ENCODE data around the gene IBTK. TPM values are rescaled to one million over a fixed set of nuclear protein-coding genes. Genes with fewer than 3 reads are reported as not detected.

IBTK gene
- polyA plus RNA-seq, 1 experiment = 13.0 TPM

DNA sequence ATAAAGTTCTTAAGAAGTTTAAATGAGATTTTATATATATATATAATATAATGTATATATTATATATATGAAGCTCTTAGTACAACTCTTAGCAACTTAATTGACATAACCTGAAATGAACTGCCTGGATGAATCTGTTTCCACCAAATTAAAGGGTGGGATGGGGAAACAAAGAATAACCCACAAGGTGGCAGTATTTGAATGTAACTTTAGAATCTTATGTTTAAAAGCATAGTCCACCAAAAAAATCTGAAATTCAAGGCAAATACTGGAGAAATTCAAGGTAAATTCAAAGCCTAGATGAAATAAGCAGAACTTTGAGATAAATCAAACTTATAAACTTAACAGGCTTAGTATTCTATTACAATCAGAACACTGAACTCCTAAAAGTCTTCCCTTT, 4.4 kb upstream of the IBTK start:
- no peaks in the 10 kb centered on the region for H3K27me3 ChIP-seq (ENCODE audit: control insufficient read depth, insufficient read depth, low read length)
- ChIA-PET POLR2A (no interaction called here), CTCF (interaction anchor here (0.8 to 4.7 kb wide), 7 partner anchors 19 to 814 kb away, joined by 3 to 38 read pairs (median 4); partner anchors contain the start of genes DOP1A and UBE3D)
- H3K4me3 ChIP-seq (ENCODE audit: low read depth, low read length) = no peak overlapping the region
- no peak for DNase-seq (ENCODE audit: low read depth)
- TF ChIP-seq, protein P1, sequence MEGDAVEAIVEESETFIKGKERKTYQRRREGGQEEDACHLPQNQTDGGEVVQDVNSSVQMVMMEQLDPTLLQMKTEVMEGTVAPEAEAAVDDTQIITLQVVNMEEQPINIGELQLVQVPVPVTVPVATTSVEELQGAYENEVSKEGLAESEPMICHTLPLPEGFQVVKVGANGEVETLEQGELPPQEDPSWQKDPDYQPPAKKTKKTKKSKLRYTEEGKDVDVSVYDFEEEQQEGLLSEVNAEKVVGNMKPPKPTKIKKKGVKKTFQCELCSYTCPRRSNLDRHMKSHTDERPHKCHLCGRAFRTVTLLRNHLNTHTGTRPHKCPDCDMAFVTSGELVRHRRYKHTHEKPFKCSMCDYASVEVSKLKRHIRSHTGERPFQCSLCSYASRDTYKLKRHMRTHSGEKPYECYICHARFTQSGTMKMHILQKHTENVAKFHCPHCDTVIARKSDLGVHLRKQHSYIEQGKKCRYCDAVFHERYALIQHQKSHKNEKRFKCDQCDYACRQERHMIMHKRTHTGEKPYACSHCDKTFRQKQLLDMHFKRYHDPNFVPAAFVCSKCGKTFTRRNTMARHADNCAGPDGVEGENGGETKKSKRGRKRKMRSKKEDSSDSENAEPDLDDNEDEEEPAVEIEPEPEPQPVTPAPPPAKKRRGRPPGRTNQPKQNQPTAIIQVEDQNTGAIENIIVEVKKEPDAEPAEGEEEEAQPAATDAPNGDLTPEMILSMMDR (IDR thresholded peaks at IDR 0.05; ENCODE audit: insufficient read depth, low read depth, low read length) = peak; percentile 50
- no peaks in the 10 kb centered on the region for H3K36me3 ChIP-seq (ENCODE audit: control insufficient read depth, insufficient read depth, low read length)

DNA sequence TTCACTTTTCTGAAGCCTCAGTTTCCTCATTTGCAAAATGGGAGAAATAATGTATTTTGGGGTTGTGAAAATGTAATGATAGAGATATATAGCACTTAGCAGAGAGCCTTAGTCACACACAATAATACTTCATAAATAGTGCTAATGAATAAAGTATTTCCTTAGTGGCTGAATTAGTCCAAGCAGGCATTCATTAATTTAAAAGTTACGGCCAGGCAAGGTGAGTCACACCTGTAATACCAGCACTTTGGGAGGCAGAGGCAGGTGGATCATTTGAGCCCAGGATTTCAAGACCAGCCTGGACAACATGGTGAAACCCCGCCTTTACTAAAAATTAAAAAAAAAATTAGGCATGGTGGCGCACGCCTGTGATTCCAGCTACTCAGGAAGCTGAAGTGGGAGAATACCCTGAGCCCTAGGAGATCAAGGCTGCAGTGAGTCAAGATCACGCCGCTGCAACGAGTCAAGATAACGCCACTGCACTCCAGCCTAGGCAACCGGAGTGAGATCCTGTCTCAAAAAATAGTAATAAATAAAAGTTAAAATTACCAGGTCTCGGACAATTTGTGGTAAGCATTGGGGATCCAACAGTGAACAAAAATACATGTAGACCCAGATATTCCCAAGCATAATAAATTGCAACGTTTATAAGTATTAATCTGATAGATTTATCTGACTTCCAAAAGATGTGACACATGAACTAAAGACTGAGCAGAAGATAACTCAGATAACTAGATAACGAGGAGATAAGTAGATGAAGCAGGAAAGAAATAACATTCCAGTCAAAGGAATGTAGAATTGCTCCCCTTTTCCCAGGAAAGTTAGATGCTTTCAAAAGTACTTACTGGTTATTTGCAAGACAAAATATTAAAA, 2.1 kb upstream of the IBTK start:
- ChIA-PET CTCF (interaction anchor here (0.6 to 3.6 kb wide), 5 partner anchors 368 to 1355 kb away, joined by 3 to 15 read pairs (median 6); partner anchors contain the start of genes DOP1A and UBE3D), POLR2A (no interaction called here)
- Histone ChIP-seq H3K4me3 (ENCODE audit: low read depth, low read length) (no peak overlapping the region), H3K36me3 (ENCODE audit: control insufficient read depth, insufficient read depth, low read length) (no peaks in the 10 kb centered on the region), H3K27me3 (ENCODE audit: control insufficient read depth, insufficient read depth, low read length) (no peaks in the 10 kb centered on the region)
- TF ChIP-seq, protein P1 (IDR thresholded peaks at IDR 0.05; ENCODE audit: insufficient read depth, low read depth, low read length) = no peak
- DNase-seq (ENCODE audit: low read depth) = no peak

DNA sequence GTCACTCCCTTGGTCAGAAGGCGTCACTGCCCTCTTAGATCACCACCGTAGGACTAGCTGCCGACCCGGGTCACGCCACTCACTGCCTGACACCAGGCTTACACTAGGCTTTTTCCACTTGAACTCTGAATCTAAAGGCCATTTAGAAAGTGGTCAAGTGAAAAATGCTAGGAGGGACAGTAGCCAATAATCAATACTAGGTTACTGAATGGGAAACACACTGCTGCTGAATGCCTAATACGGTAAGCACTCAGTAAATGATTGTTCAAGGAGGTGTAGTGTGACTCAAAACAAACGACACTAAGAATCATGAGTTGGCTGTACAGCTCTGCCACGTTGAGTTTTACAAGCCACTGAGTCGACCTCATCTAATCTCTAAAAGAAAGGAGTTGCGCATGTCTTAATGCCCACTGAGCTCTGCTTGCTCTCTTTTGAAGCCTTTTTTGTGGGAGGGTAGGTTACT, 760 bp upstream of the IBTK start:
- POLR2A ChIA-PET = no interaction called here
- Histone ChIP-seq H3K36me3 (ENCODE audit: control insufficient read depth, insufficient read depth, low read length) (no peaks in the 10 kb centered on the region), H3K27me3 (ENCODE audit: control insufficient read depth, insufficient read depth, low read length) (no peaks in the 10 kb centered on the region), H3K4me3 (ENCODE audit: low read depth, low read length) (peak overlapping the region; percentile 61)
- no peak for DNase-seq (ENCODE audit: low read depth)
- CTCF ChIA-PET = interaction anchor here (1.2 to 3.6 kb wide), 6 partner anchors 13 to 819 kb away, joined by 3 to 15 read pairs (median 6); partner anchors contain the start of genes DOP1A and UBE3D
- TF ChIP-seq, protein P1 (IDR thresholded peaks at IDR 0.05; ENCODE audit: insufficient read depth, low read depth, low read length) = no peak

DNA sequence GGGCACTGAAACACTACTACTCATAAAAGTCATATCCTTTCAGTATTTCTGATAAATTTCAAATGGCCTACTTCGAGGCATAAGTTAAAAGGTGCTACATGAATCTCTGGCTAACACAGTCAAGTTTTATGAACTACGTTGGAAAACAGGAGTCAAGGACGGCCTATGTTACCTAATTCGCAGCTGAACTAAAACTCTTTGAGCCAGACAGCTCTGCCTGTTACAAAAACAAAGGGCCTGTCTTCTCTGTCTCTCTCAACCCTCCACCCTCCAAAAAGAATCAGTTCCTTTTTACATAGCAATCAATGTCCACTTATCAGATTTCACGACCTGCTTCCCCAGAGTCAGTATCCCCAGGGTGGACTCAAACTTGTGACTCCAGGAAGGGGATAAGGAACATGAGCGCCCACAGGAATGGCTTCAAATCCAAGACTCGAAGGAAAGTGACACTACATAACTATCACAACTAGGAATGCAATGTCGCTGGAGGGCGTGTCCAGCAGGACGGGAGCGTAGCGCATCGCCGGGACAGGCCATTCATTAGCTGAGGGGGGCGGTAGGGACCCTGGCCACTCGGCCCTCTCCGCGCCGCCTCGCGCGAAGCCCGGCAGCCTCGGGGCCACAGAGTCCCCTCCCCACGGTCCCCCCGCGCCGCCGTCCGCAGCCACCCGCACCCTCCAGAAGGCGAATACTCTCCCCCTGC, 591 bp downstream of the IBTK start:
- ChIA-PET CTCF (interaction anchor here (3.6 kb wide), 1 partner anchor 819 kb away, joined by 15 read pairs; the partner anchor contains the start of gene UBE3D), POLR2A (no interaction called here)
- DNase-seq (ENCODE audit: low read depth) = no peak
- no peaks in the 10 kb centered on the region for H3K27me3 ChIP-seq (ENCODE audit: control insufficient read depth, insufficient read depth, low read length)
- H3K36me3 ChIP-seq (ENCODE audit: control insufficient read depth, insufficient read depth, low read length) = no peaks in the 10 kb centered on the region
- H3K4me3 ChIP-seq (ENCODE audit: low read depth, low read length) = peak overlapping the region; percentile 61
- TF ChIP-seq, protein P1 (IDR thresholded peaks at IDR 0.05; ENCODE audit: insufficient read depth, low read depth, low read length) = no peak

DNA sequence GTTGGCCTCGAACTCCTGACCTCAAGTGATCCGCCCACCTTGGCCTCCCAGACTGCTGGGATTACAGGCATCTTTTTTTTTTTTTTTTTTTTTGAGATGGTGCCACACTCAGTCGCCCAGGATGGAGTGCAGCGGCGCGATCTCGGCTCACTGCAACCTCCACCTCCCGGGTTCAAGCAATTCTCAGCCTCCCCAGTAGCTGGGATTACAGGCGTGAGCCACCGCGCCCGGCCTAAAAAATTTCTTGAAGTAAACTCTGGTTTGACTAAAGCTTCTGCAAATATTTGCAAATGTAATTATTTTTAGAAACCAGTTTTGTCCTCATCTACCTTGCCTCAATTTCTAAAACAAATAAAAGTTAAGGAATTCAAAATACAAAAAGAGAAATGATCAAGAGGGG, 1.2 kb downstream of the IBTK start:
- ChIA-PET POLR2A (no interaction called here), CTCF (interaction anchor here (3.6 kb wide), 1 partner anchor 819 kb away, joined by 15 read pairs; the partner anchor contains the start of gene UBE3D)
- TF ChIP-seq, protein P1 (IDR thresholded peaks at IDR 0.05; ENCODE audit: insufficient read depth, low read depth, low read length) = no peak
- Histone ChIP-seq H3K36me3 (ENCODE audit: control insufficient read depth, insufficient read depth, low read length) (no peaks in the 10 kb centered on the region), H3K4me3 (ENCODE audit: low read depth, low read length) (peak overlapping the region; percentile 61), H3K27me3 (ENCODE audit: control insufficient read depth, insufficient read depth, low read length) (no peaks in the 10 kb centered on the region)
- DNase-seq (ENCODE audit: low read depth) = no peak

Data from BJ (cell line).